Cortex of kidney (tissue), 1 donor: ENCODE data around the gene ANO3.

ENCODE experiments used
- DNase-seq: peaks from one replicate; lab custom pipeline; 2025; lab: John Stamatoyannopoulos, UW

The ANO3 gene

GRCh38 chr11:26493616-26494015 is 161.7 kb downstream of the ANO3 start:
- DNase-seq = no peak

- no peak for DNase-seq
Observed at GRCh38 chr11:26507229-26507628, 175.3 kb downstream of the ANO3 start.

GRCh38 chr11:26510164-26510563 is 178.2 kb downstream of the ANO3 start:
- DNase-seq = no peak

- no peak for DNase-seq
Observed at GRCh38 chr11:26510756-26511155, 178.8 kb downstream of the ANO3 start.

DNA sequence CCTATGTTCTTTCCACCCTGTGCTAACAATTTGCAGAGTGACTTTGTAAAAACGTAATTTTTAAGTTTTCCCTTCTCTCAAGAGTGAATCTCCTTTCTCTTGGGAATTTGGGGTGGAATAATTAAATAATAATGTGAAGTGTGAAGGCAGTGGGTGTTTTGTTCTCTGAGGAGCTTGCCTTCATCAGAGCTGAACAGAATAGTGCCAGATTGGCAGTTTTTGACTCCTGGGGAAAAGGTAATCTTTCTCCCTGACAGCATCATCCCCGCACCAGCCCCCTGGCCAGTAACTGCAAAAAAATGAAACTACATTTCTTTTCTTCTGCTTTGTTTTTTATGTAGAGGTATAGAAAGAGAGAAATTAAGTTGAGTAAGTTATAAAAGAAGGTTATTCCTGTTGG is 180.3 kb downstream of the ANO3 start:
- no peak for DNase-seq

DNA sequence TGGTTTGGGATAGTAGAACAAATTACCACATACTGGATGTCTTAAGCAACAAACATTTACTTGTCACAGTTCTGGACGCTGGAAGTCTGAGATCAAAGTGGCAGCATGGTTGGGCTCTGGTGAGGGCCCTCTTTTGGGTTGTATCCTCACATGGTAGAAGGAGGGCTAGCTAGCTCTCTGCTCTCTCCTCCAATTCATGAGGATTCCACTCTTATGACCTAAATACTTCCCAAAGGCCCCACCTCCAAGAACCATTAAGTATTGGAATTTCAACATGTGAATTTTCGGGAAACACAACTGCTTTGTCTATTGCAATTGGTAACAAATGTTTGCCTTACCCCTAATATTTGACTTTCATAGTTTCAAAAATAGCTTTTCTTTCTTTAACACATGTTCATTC is 187.5 kb downstream of the ANO3 start:
- no peak for DNase-seq

DNA sequence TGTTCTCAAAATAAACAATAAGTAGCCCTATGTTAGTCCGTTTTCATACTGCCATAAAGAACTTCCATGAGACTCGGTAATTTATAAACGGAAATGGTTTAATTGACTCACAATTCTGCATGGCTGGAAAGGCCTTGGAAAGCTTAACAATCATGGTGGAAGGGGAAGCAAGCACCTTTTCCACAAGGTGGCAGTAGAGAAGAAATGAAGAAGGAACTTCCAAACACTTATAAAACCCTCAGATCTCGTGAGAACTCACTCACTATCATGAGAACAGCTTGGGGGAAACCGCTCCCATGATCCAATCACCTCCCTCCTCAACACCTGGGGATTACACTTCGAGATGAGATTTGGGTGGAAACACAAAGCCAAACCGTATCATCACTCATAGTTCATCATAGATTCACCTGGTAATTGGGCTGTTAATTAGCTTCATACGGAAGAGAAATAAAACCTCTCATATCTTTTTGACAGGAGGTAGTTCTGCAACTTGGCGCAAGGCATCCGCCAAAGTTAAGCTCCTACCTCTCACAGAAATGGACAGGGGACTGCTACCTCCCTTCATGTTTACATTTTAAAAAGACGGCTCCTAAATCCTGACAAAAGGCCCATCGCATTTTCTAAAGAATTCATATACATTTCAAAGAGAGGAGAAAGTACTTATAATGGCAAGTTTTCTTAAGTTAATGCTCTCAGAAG is 191.1 kb downstream of the ANO3 start:
- DNase-seq = no peak

- DNase-seq = no peak
Observed at GRCh38 chr11:26527685-26528084, 195.8 kb downstream of the ANO3 start.

DNA sequence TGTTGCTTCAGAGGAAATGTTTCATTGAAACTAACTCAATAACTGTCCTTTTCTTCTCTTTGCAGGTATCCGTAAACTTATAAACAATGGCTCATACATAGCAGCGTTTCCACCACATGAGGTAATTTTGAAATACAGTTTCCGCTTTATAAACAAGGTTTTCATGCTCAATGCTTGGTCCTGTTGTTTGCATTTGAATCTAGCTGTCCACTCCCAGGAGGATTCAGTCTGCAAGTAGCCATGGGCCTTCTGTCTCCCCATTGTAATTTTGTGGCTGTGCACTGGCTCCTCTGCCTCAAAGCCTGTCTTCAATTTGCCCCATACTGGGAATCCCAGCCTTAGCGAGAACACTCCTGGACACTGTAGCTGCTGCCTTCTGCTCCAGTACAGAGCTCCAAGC is 205.4 kb downstream of the ANO3 start:
- no peak for DNase-seq

- no peak for DNase-seq
Observed at GRCh38 chr11:26539517-26539916, 207.6 kb downstream of the ANO3 start.

- no peak for DNase-seq
Observed at GRCh38 chr11:26541870-26542269, 209.9 kb downstream of the ANO3 start.

- no peak for DNase-seq
Observed at GRCh38 chr11:26549176-26549575, 217.2 kb downstream of the ANO3 start.

- DNase-seq = no peak
Observed at GRCh38 chr11:26550022-26550421, 218.1 kb downstream of the ANO3 start.

DNA sequence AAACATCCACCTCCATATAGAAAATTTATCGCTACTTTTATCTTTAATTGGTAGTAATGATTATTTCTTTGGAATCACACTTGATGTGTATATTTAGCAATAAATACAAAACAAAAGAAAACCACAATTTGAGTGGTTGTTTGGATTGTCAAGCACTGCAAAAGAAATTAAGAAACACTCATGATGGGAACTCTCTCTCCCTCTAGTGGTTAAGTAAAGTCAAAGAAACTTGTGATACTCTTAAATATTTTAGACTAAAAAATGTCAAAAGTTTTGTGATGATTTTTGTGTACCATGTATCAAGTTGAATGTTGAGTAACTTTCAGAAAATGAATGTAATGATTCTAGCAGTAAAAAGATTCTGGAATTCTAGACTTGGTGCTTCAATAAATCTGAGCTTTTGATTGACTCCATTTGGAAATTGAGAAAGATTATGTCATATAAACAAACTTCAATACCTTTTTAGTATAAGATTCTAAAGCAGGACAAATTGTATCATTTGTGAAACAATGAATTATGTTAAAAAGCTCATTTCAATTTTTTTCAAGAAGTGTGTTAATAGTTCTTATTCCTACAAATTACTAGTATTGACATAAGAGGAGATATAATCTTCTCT is 219.4 kb downstream of the ANO3 start:
- no peak for DNase-seq

GRCh38 chr11:26553182-26553581 is 221.3 kb downstream of the ANO3 start:
- no peak for DNase-seq

DNA sequence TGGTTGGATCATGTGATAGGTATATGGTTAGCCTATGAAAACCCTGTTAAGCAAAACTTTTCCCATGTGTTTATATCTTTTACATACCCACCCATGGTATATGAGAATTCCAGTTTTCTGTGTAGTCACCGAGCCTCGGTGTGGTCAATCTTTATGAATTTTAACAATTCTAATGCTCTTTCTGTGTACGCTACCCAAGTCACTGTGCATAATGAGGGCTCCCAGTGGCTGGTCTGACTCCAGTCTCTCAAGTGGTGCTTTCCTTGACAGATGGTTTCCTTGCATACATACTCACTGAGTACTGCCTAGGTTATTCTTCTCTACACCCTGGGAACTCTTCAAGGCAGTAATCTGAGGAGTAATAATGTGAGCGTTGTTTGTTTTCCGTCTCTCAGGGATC is 222.5 kb downstream of the ANO3 start:
- no peak for DNase-seq

- no peak for DNase-seq
Observed at GRCh38 chr11:26556582-26556981, 224.7 kb downstream of the ANO3 start.

- DNase-seq = no peak
Observed at GRCh38 chr11:26557666-26558065, 225.7 kb downstream of the ANO3 start.

- no peak for DNase-seq
Observed at GRCh38 chr11:26558190-26558589, 226.3 kb downstream of the ANO3 start.

GRCh38 chr11:26569646-26570045 is 237.7 kb downstream of the ANO3 start:
- DNase-seq = no peak

- no peak for DNase-seq
Observed at GRCh38 chr11:26571861-26572654, 240.1 kb downstream of the ANO3 start, which contains the start of gene MUC15. TSS of gene MUC15 (minus strand) at chr11:26572263. CDS start at chr11:26567094, 5,169 bp downstream.

DNA sequence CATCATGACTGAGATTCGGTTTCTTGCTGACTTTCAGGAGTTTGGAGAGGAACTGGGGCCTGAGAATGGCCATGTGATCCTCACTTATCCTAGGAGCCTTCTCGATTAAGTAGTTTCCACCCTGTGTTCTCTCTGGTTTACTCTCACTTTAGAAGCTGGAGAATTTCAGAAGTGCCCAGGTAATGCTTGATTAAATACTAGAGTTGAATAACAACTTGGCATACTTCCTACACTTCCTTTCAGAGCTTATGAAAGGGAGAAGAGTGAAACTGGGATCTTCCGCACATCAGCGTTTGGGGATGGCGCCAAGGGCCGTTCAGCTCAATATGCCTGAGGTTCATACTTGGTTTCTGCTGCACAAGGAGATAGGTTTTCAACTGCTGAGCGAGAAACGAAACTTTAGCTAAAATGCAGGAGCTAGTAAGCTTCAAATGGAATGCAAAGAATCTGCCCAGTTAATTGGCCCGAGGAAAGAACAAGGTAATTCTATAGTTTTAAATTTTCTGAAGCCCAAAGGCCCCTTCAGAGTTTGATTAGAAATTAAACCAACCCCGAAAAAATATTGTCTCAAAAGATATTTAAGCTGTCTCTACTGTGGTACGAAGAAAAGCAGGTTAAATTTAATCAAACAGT is 241.0 kb downstream of the ANO3 start:
- DNase-seq = no peak

GRCh38 chr11:26573896-26574295 is 242.0 kb downstream of the ANO3 start:
- DNase-seq = no peak
